GM19025 (cell line): Measurements from ENCODE around the gene RASSF1.
A peak's percentile ranks its signal among the peaks of the same experiment; 100 is the strongest.

Source experiments
- ATAC-seq: cut with Tn5 transposase; IDR thresholded peaks from one replicate; pipeline ENCODE4 v1.9.1; 2021; ENCODE audit warnings: mild to moderate bottlenecking, low read depth, moderate library complexity; ENCODE audit not compliant: unreplicated experiment

The RASSF1 gene

DNA sequence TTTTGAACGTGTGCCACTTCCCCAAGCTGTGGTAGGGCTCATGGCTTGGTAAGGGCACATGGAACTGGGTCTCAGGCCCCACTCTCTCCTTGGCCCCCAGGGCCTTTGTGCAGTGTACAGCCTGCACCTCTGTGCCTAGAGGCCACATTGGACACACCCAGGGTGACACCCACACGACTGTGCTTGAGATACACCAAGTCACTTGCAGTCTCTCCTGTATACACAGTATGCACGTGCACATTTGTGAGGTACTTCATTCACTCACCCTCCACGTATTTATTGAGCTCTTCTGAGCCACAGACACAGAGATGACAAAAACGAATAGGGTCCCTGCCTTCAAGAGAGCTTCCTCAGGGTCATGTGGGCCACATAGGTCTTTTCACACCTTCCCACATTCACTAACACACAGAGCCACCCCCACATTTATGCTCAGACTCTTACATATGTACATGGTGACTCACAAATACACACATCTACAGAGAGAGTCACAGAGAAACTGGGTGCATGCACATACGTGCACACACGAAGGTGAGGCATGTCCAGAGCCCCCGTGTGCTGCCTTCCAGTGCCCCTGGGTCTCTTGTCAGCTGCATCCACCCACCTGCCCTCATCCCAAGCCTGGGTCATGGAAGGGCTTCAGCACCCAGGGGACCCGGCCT is 28.5 kb upstream of the RASSF1 start:
- no peak for ATAC-seq

DNA sequence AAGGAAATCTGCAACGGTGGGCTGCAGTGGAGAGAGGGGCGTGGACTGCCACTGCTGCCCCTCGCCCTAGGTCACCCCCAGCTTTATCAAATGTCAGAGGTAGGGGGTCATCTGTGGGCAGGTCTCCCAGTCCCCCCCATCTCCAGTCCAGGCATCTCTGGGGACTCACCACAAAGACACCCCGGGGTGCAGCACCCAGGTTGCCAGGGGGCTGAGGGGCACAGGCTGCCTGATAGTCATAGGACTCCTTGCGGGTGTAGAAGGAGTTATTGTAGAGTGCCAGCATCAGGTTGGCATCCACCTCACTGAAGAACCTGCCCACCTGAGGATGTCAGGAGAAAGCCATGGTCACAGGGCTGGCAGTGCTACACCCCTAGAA is 25.2 kb upstream of the RASSF1 start:
- no peak for ATAC-seq

DNA sequence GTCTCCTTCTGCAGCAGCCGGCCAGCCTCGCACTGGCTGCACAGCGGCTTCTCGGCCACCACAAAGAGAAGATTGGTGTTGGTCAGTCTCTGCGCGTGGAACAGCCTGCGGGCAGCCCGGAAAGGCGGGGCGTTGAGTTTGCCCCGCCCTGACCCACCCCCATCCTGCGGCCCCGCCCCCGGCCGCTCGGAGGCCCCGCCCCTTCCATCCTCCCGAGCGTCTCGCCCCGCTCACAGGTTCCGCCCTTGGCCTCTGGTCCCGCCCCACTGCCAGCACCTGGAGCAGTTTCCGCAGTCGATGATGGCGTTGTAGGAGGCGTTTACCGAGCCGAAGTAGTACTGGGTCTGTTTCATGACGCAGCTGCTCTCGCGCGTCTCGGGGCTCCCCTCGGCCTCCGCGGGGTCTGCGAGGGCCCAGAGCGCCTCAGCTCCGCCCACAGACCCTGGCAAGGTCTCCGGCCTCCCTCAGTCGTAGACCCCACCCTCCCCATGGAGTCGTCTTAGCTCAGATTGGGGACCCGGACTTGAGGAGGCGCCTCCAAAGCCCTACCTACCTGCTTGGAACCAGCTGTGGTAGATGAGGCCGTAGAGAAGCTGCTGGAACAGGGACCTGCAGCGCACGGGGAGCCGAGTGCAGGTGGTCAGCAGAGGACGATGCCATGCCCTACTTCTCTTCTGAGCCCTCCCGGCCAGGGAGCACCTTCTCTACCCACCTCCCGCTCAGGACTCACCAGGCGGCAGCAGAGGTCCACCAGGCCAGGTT is 24.6 kb upstream of the RASSF1 start:
- peak; percentile 82 for ATAC-seq

DNA sequence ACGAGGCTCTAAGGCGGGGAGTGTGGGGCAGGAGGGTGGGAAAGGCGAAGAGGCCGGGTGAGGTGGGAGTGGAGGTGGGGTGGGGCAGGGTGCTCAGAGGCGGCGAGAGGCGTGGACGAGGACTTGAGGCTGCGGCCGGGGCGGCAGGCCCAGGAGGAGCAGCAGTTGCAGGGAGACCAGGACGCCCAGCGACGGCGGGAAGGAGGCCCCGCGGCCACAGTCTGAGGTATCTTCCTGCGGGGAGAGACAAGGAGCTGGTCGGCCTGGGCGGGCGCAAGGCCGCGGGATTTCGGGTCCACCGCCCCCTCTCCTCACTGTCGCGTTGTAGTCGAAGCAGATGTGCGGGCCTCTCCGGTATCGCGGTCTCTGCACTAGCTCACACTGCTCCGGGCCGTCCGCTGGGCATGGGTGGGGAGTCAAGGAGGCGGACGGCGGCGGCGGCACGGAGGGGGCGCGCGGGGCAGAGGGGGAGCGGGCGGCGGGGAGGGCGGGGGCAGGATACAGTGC is 24.0 kb upstream of the RASSF1 start:
- ATAC-seq, result peak; percentile 8

DNA sequence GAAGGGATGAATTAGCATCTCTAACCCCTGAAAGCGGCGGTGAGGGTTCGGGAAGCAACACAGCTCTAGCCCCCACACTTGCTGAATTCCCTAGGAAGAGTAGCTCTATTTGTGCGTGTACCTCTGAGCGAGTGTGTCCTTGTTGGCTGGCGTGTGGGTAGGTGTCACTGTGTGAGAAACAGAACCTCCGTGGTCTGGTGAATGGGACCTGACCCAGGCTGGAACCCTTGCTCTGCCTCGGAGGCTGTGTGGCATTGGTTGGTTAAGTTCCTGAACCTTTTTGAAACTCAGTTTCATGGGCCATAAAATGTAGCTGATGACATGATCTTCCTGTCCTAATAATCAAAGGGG is 19.1 kb upstream of the RASSF1 start:
- ATAC-seq, result peak; percentile 3

DNA sequence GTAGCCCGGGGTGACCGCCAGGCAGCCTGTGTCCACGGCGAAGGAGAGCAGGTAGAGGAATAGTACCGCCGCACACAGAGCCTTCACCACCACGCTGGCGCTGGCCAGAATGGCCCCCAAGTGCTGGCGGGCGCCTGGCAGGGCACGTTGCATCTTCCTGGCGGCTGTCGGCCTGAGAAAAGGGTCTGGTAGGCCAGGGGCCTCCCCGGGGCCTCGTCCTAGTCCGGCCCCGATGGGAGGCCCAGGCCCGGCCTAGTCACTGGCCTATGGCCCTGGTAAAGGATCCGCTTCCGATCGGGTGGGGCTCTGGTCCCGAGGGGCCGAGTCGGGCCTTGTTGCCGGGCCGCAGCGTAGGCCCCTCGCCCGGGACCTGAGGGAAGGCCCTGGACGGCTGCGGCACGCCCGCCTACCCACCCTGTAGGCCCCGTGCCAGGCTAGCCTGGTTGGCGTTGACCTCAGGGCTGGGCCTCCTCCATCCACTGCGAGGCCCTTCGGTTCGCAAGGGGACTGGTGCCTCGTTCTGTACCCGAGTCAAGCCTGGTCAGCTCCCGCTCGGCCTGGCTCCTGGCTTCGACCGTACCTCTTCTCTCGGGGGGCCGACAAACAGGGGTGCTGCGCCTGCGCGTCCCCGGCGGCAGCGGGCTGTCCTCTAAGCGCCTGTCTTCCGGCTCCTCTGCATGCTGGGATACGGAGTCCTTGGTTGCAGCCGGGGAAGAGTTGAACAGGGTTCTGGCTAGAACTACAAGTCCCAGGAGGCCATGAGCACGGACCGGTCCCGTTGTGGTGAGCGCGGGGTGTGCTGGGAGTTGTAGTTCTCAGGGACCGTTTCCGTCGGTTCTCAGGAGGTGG is 18.5 kb upstream of the RASSF1 start, which contains the start of gene TMEM115:
TSS of gene TMEM115 (minus strand) at position 611 of the 849 bp plus-strand sequence. CDS start at position 153, 458 bp downstream.
- peak; percentile 99 for ATAC-seq

DNA sequence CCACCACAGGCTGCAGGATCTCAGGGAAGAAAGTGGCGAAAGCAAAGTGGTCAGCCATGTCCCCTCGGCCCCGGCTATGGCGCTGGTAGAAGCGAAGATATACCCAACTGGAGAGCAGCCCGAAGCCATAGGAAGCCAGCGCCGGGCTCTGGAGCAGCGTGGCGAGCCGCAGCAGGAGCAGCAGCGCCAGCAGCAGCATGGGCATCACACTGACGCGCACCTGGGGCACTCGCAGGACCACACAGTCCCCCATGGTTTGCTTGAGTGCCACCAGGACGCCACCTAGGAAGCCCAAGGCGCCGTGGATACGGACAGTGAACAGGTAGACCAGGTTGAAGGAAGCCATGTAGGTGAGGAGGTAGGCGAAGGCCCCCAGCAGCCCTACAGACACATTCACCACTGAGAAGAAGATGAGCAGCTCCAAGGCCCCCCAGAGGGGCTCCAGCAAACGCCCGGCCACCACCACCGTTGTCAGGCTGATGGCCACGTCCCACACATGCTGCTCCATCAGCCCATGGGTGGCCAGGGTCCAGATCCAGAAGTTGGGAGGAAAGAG is 17.8 kb upstream of the RASSF1 start:
- ATAC-seq, result no peak

DNA sequence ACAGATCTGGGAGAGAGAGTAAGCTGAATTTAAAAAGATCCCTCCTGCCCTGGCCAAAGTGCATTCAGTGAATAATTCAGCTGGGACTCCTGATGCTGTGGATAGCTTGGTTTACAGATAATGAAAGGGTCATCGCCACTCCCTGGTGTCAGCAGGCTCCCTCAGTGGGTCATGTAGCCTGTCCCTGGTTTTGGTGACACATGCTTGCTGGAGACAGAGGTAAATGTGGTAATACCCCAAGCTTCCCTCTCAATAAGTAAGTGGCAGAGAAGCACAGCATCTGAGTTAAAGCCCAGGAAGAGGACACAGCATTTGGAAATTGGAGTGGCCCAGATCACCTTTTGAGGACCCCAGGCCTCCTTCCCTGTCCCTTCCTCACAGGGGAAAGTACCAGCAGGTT is 16.8 kb upstream of the RASSF1 start:
- ATAC-seq, result no peak

DNA sequence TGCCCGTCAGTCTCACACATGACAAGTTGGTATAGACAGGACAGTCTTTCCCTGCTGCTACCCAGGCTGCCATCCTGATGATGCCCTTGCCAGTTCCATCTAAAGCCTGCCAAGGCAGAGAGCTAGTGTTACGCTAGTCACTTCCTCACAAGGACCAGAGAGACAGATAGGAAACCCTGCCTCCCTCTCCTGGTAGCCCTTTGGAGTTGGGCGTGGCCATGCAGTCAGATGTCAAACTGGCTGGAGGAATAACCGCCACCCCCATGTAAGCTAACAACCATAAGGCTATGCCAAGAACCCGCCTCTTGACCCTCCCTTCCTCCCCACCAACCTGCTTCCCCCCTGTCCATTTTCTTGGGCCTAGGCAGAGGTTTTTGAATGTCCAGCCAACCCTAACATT is 15.9 kb upstream of the RASSF1 start:
- no peak for ATAC-seq

DNA sequence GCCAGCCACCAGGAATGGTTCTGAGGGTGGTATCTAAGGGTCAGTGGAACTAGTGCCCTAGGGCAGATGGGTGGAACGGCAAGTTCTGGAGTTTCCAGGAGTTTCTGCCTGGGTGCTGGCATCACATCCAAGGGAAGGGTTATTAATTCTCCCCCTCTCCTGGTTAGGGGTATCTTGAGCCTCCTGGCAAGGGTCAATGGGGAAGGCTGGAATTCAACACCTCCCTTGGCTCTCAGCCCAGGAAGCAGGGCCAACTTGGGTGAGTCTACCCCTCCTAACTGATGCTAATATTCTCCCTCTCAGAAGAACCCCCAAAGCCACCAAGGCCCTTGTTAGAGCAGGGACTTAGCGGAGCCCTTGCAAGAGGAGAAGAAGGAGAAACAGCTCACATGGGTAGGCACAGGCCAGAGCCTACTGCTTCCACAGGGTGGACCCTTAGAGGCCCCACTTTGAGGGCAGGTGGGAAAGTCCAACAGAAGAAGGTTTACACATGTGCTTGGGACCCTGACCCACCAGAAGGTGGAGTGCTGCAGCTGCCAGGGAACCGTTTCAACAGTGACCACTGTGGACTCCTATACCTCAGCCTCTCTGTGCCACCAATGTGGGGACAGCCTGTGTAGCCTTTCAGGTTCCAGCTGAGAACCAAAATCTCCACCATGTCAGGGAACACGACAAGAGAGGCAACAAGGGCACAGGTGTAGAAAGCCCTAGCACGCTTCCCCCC is 15.4 kb upstream of the RASSF1 start:
- no peak for ATAC-seq

DNA sequence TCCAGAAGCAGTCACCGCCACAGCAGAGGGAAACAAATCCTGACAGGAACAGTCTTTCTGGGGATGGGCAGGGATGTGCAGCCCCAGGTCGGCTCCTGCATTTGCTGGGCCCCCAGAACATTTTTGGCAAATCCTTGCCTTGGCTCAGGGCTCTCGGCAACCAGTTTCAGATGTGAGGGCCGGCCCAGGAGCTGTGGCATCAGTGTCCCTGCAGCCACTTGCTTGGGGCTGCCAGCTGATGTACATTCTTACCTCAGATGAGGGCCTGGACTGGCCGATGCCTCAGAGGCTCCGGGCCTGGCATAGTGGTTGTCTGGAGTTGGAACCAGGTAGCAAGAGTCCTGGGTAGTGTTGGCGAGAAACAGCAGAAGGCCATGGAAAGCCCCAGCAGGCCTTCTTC is 14.2 kb upstream of the RASSF1 start:
- no peak for ATAC-seq

DNA sequence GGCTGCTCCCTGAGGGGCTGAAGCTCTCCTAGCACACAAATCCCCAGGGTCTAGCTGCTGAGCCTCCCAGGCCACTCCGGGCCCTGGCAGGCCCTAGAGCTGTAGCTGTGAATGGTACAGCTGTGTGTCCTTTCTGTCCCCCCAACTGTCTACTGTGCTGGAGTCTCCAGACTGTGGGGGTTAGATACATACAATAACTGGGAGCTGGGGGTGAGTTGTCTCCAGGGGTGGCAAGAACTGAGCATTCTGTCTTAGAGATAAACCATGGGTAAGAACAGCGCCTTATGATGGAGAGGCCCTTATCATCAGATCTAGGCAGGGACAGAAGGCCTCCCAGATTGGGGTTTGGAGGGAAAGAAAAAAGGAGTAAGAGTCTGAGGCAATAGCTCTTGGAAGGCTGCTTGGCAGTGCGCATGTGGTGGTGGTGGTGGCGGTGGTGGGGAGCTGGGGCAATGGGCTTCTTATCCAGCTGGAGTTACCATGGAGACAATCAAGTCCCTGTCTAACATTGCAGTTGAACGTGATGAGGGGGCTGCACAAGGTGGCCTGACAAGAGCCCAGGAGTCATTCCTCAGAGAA is 13.6 kb upstream of the RASSF1 start:
- no peak for ATAC-seq

DNA sequence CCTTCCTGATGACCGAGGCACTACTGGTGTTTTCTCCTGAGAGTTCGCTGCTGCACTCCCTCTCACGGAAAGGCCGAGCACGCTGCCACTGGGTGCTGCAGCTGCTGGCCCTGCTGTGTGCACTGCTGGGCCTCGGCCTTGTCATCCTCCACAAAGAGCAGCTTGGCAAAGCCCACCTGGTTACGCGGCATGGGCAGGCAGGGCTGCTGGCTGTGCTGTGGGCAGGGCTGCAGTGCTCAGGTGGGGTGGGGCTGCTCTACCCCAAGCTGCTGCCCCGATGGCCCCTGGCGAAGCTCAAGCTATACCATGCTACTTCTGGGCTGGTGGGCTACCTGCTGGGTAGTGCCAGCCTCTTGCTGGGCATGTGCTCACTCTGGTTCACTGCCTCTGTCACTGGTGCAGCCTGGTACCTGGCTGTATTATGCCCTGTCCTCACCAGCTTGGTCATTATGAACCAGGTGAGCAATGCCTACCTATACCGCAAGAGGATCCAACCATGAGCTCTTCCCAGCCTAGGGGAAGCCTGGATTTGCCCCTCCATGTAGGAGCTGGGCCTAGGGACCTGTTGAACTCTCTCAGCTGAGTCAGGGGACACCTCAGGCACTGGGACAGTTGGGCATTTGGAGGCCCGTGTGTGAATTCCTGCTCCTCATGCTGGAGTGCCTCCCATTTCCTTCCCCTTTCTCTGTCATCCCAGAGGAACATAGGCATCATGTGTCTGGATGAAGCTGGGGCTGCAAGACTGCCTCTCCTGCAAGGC is 12.8 kb upstream of the RASSF1 start:
- no peak for ATAC-seq

DNA sequence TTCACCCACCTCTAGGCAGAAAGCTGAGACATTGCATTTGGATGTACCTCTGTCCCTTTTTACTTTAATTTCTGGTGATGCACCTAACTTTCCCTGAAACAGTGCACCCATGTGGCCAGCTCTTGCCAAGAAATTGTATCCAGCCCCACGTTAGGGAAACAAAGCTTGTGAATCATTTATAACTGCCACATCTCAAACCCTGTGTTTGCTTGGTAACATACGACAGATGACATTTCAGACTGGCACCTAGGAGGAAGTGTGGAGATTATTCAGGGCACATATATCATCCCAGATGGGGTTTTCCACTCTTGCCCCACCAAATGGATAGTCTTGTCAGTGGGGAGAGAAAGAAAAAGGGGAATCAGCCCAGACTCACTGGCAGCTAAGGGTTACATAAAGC is 12.1 kb upstream of the RASSF1 start:
- ATAC-seq, result no peak

DNA sequence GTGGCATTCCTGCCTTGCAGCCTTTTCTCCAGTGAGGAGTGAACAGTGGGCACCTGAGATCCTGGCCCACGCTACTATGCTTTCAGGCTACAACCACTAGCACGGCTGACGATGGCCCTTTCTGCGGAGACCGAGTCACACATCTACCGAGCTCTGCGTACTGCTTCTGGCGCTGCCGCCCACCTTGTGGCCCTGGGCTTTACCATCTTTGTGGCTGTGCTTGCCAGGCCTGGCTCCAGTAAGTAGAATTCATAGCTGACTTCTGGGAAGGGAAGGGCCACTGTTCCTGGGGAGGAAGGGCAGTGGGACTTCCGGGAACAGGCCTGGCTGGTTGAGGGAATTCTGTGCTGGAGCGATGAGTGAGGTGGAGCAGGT is 10.7 kb upstream of the RASSF1 start:
- ATAC-seq, result no peak

DNA sequence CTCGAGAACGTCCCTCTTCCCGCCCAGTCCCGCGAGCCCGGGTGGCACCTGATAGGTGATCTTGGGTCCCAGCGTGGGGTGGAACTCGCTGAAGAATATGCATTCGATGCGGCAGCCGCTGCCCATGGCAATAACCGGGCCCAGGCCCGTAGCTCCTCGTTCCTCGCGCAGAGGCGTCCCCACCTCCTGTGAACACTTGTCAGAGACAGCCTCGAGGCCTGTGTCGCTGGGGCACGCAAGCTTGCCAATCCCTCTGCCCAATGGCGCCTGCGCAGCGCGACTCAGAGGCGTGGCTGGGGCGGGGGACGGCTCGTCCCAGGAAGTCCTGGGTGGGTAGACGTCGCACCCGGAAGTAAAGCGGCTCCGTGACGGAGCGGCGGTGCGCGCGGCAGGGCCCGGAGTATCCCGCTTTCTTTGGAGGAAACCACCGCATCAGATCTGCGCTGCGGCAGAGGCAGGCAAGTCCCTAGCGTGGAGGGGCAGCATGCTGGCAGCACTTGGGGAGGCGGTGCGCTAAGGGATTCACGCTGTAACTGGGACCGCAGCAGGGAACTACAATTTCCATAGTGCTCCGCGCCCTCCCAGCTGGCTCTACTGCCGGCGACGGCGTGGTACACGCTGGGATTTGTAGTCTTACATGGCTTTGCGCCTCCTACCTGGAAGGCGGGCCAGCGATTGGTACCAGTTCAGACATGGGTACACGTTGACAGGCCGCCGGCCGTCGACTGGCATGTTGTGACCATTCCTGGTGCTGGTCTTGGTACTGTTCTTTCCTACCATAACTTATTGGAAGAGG is 10.1 kb upstream of the RASSF1 start, which contains the start of the genes CYB561D2 and NPRL2:
TSS of gene CYB561D2 (plus strand) at position 336 of the 796 bp plus-strand sequence. CDS start 572 bp downstream, outside the sequence.
TSS of gene NPRL2 (minus strand) at position 249 of the 796 bp plus-strand sequence. CDS start at position 126, 123 bp downstream.
- peak; percentile 87 for ATAC-seq

DNA sequence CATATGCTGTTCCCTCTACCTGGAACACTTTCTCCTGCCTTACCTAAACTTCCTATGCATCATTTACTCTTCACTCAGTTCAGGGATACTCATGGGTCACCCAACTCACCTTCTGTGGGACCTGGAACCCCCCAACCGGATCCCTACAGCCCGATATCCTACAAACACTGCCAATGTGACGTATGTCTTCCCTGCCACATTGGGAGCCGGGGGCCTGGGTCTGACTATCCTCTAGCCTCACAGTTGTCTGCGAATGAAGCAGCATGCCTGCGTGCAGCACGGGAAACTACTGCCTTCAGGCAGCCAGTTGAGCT is 9.5 kb upstream of the RASSF1 start:
- ATAC-seq, result no peak

DNA sequence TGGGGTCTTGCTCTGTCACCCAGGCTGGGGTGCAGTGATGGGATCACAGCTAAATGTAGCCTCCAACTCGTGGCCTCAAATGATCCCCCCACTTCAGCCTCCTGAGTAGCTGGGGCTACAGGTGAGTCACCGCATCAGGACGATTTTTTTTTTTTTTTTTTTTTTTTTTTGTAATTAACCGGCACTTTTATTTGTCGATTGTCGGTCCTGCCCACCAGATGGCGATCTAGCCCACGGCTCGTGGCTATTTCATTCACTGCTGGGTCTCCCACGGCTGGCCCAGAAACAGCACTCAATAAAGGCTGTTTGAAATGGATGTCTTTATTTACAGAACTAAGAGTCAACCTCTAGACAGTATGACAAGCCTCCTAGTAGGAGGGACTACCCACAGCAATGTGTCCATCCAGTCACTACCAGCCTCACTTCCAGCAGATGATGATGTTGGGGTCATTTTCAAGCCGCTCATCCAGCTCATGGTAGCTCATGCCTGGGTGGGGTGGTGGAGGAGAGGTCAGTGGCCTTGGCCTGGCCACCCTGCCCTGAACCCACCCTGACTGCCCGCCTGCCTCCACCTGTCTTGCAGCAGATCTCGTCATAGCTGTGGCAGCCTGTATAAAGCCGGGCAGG is 6.7 kb upstream of the RASSF1 start:
- no peak for ATAC-seq
